Activated T-cell treated with anti-CD3 and anti-CD28 coated beads, Interleukin-2, amount 50 U/mL, for 4 hours (primary cell): ENCODE results near the gene MLANA. TPM values are rescaled to one million over a fixed set of nuclear protein-coding genes. Genes with fewer than 3 reads are reported as not detected.

ENCODE experiments used
- ATAC-seq, 2 donors: fragments of 200-7000 bp; cut with Tn5 transposase; one replicate each; pipeline ENCODE4 v1.10.0; 2021
- DNase-seq: peaks from one replicate; pipeline ENCODE4 v3.0.0-alpha.2; 2020
- H3K27me3 Mint-ChIP-seq: one replicate; pipeline ENCODE4 v1.8.0; 2021; ENCODE audit warnings: low read depth, mixed read lengths
- H3K36me3 Mint-ChIP-seq: one replicate; pipeline ENCODE4 v1.8.0; 2022; ENCODE audit warnings: mixed read lengths; ENCODE audit not compliant: insufficient read depth
- H3K4me1 Mint-ChIP-seq: one replicate; pipeline ENCODE4 v1.8.0; 2021; ENCODE audit warnings: low read depth, mixed read lengths
- H3K4me3 Mint-ChIP-seq: one replicate; pipeline ENCODE4 v1.8.0; 2021; ENCODE audit warnings: mild to moderate bottlenecking, moderate library complexity, mixed read lengths
- H3K9me3 Mint-ChIP-seq: one replicate; pipeline ENCODE4 v1.8.0; 2021; ENCODE audit warnings: mixed read lengths
- total RNA-seq, 3 donors: library from RNA; stranded (reverse); gene quantifications; one replicate each; pipeline ENCODE4 v1.2.1, GENCODE V29; 2021

Gene MLANA
- total RNA-seq, 3 donors from 2014 or later: not detected

- H3K27me3 Mint-ChIP-seq: no peaks in the 10 kb centered on the region
- H3K9me3 Mint-ChIP-seq: no peaks in the 10 kb centered on the region
- ATAC-seq (peak in 1 of 2 donors; percentile 21), DNase-seq (no peak)
- H3K4me3 Mint-ChIP-seq: no peak overlapping the region
- peaks cover 2% of the 10 kb centered on the region for H3K36me3 Mint-ChIP-seq
- H3K4me1 Mint-ChIP-seq: peaks cover 21% of the 10 kb centered on the region
Observed at GRCh38 chr9:5945112-5945511, 54.4 kb downstream of the MLANA start.

GRCh38 chr9:5947912-5948311 is 57.2 kb downstream of the MLANA start:
- DNase-seq (no peak), ATAC-seq (peak in 1 of 2 donors; percentile 35)
- Mint-ChIP-seq H3K9me3 (no peaks in the 10 kb centered on the region), H3K4me3 (no peak overlapping the region), H3K36me3 (no peaks in the 10 kb centered on the region), H3K27me3 (no peaks in the 10 kb centered on the region), H3K4me1 (peaks cover 22% of the 10 kb centered on the region)

GRCh38 chr9:5949103-5949699 is 58.5 kb downstream of the MLANA start:
- no peak for DNase-seq
- H3K27me3 Mint-ChIP-seq: no peaks in the 10 kb centered on the region

GRCh38 chr9:5950261-5950660 is 59.6 kb downstream of the MLANA start:
- DNase-seq: no peak
- no peak overlapping the region for H3K4me3 Mint-ChIP-seq
- ATAC-seq: no peak
- no peaks in the 10 kb centered on the region for H3K27me3 Mint-ChIP-seq
- H3K4me1 Mint-ChIP-seq: peaks cover 20% of the 10 kb centered on the region
- no peaks in the 10 kb centered on the region for H3K36me3 Mint-ChIP-seq
- H3K9me3 Mint-ChIP-seq: no peaks in the 10 kb centered on the region

More at GRCh38 chr9:5949103-5949699, 58.5 kb downstream of the MLANA start:
- peaks cover 22% of the 10 kb centered on the region for H3K4me1 Mint-ChIP-seq
- ATAC-seq: peak; percentile 60 to 76
- no peaks in the 10 kb centered on the region for H3K36me3 Mint-ChIP-seq
- H3K9me3 Mint-ChIP-seq: no peaks in the 10 kb centered on the region
- peak overlapping the region; percentile 52 for H3K4me3 Mint-ChIP-seq

GRCh38 chr9:5951686-5952211 is 61.1 kb downstream of the MLANA start:
- no peaks in the 10 kb centered on the region for H3K9me3 Mint-ChIP-seq
- H3K4me1 Mint-ChIP-seq: peaks cover 19% of the 10 kb centered on the region
- H3K36me3 Mint-ChIP-seq: peaks cover 1% of the 10 kb centered on the region
- DNase-seq: no peak
- no peak for ATAC-seq
- H3K4me3 Mint-ChIP-seq: no peak overlapping the region
- H3K27me3 Mint-ChIP-seq: no peaks in the 10 kb centered on the region

GRCh38 chr9:5953743-5954707 is 63.3 kb downstream of the MLANA start:
- no peak overlapping the region for H3K4me3 Mint-ChIP-seq
- no peaks in the 10 kb centered on the region for H3K27me3 Mint-ChIP-seq
- peaks cover 4% of the 10 kb centered on the region for H3K36me3 Mint-ChIP-seq
- ATAC-seq: no peak
- no peak for DNase-seq
- H3K4me1 Mint-ChIP-seq: peaks cover 10% of the 10 kb centered on the region
- no peaks in the 10 kb centered on the region for H3K9me3 Mint-ChIP-seq

GRCh38 chr9:5957166-5957565 is 66.5 kb downstream of the MLANA start:
- no peak for DNase-seq
- Mint-ChIP-seq H3K27me3 (no peaks in the 10 kb centered on the region), H3K4me3 (no peak overlapping the region), H3K4me1 (peaks cover 5% of the 10 kb centered on the region), H3K9me3 (no peaks in the 10 kb centered on the region), H3K36me3 (peaks cover 7% of the 10 kb centered on the region)
- ATAC-seq: no peak

- ATAC-seq (no peak), DNase-seq (no peak)
- no peaks in the 10 kb centered on the region for H3K9me3 Mint-ChIP-seq
- H3K36me3 Mint-ChIP-seq: peaks cover 7% of the 10 kb centered on the region
- H3K27me3 Mint-ChIP-seq: no peaks in the 10 kb centered on the region
- peaks cover 5% of the 10 kb centered on the region for H3K4me1 Mint-ChIP-seq
- H3K4me3 Mint-ChIP-seq: no peak overlapping the region
Observed at GRCh38 chr9:5958273-5958672, 67.6 kb downstream of the MLANA start.

Other genes starting within 250 kb of the MLANA start
- gene ERMP1, start 57.8 kb upstream of the MLANA start, total RNA-seq: 1 to 10 TPM; 6.7 to 7.5 (median 6.9) TPM
- 10 to 100 TPM; 19.3 to 20.6 (median 20.0) TPM for gene RANBP6, start 124.7 kb downstream of the MLANA start, total RNA-seq